SK-N-SH (cell line): ENCODE results near the gene PDE10A.

Source experiments
- EZH2phosphoT487 ChIP-seq: fragments of 200-600 bp; sonication (generic); IDR thresholded peaks from 2 replicates; pipeline ENCODE4 v1.6.1; 2017; ENCODE audit warnings: low read depth, mixed run types, mild to moderate bottlenecking, antibody characterized with exemption, moderate library complexity, borderline replicate concordance
- GATA2 ChIP-seq: sonication (generic); formaldehyde crosslinking; IDR thresholded peaks from 2 replicates; pipeline ENCODE4 v1.5.0; 2020; ENCODE audit warnings: mild to moderate bottlenecking, missing genetic modification reagents
- TF ChIP-seq, protein P1 (sequence below): fragments of 200-600 bp; sonication (generic); IDR thresholded peaks from 2 replicates; pipeline ENCODE4 v1.6.1; 2017; ENCODE audit warnings: antibody characterized with exemption, mild to moderate bottlenecking, moderate library complexity

- TF ChIP-seq GATA2 (CRISPR knock-in tag) (no peak), EZH2phosphoT487 (no peak)
- TF ChIP-seq, protein P1, sequence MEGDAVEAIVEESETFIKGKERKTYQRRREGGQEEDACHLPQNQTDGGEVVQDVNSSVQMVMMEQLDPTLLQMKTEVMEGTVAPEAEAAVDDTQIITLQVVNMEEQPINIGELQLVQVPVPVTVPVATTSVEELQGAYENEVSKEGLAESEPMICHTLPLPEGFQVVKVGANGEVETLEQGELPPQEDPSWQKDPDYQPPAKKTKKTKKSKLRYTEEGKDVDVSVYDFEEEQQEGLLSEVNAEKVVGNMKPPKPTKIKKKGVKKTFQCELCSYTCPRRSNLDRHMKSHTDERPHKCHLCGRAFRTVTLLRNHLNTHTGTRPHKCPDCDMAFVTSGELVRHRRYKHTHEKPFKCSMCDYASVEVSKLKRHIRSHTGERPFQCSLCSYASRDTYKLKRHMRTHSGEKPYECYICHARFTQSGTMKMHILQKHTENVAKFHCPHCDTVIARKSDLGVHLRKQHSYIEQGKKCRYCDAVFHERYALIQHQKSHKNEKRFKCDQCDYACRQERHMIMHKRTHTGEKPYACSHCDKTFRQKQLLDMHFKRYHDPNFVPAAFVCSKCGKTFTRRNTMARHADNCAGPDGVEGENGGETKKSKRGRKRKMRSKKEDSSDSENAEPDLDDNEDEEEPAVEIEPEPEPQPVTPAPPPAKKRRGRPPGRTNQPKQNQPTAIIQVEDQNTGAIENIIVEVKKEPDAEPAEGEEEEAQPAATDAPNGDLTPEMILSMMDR, result no peak
Observed at GRCh38 chr6:165597821-165598220, 65.2 kb downstream of the PDE10A start.
